LoVo (cell line): ENCODE measurements around the gene HPCAL4.

Experiments
- DNase-seq: peaks from one replicate; pipeline ENCODE4 v3.0.0-alpha.2; 2016; ENCODE audit warnings: low spot score

The HPCAL4 gene

DNA sequence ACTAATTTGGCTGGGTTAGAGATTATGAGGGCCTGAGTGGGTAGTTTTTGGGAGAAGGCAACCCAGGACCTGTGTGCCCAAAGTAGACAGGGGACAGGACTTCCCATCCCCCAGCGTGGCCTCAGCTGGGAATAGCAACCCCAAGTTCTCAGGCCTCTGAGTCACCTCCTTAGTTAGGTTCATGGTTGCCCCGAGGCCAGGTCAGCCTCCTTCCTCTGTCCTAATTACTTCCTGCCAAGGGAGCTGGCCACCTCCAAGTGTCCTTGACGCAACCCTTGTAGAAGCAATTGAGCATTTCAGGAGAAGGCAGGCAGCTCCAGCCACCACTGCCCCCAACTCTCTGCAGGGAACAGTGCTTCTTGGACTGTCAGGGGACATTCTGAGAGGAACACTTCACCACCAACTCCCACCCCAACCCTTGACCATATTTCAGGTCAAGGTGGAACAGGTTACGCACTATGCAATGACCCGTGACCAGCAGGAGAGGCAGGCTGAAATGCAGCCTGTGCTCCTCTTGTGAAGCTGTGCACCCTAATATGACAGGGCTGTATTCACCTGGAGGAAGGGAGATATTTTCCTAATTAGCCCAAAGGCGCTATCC is 14.2 kb downstream of the HPCAL4 start:
- no peak for DNase-seq

DNA sequence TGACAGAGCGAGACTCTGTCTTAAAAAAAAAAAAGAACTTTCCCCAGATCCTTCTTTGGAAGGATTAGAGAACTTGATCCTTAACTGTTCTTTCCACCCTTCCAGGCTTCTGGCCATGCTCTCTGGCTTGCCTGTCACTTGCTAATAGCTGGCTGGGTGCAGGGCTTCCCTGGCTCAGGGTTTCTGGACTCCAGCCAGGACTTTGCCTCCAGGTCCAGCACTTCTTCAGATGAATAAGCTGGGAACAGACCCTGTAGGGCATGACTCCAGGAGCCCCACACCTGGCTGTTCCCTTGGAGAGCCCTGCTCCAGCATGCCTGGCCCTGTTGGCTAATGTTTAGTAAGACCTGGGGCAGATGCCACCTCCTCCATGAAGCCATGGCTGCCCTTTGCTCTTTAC is 16.0 kb downstream of the HPCAL4 start:
- DNase-seq, result no peak

DNA sequence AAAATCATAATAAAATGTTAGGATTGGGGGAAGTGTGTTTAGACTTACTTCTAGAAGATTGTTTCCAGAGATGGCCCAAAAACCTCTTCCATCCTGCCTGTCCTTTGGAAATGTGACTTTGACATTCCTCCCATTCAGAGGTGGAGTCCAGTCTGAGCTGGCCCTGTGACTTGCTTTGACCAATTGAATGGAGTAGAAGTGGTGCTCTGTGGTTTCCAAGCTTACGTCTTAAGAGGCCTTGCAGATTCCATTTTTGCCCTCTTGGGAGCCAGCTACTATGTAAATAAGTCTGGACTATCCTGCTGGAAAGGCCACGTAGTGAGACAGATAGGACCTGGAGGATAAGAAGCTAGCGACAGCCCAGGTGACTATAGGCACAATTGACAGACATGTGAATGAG is 18.0 kb downstream of the HPCAL4 start:
- no peak for DNase-seq

DNA sequence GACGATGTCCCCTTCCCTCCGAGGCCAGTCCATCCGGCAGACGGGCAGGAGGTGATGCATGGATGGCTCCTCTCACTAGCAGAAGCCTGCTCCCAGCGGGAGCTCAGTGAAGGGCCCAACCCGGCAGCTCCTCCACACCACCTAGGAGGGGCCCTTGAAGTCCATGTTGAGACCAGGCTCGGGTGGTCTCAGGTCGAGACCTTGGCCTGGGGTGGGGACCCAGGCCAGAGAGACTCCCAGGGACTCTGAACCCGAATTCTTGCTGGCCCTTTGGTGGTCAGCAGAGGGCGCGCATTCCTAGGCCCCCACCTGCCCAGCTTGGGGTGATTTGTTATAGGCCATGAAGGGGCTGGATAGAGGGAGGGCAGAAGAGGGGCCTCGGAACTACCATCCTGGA is 18.7 kb downstream of the HPCAL4 start:
- no peak for DNase-seq

DNA sequence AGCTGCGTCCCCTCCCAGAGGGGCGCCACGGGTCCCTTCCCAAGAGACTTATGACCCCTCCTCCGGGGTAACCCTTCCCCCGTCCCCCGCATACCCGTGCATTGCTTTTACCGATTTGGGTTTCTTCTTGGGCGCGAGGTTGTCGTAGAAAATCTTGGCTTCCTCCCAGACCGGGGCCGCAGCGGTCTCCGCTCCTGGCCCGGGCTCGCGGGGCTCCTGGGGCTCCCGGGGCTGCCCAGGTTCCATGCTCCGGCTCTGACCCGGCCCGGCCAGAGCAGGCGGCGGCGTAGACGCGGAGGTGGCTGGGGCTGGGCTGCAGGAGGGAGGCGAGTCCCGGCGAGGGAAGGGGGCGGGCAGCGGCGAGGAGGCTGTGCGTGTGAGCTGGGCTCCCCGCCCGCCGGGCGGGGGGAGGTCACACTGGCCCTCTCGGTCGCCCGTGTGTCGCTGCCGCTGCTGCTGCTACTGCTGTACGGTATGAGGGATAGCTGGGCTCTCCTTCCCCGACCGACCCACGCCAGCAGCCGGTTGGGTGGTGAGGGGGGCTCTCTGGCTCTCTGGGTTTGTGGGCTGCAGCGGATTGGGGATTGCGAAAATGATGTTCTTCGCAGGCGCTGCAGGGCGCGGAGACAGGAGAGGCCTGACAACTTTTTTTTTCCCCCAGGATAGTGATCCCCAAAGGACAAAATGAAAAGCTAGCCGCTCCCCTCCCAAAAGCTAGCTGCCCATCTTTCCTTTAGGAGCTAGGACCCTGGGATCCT is 19.3 kb downstream of the HPCAL4 start, which contains the start of gene NT5C1A:
Gene NT5C1A, minus strand, starts transcription at position 315 of the 758 bp plus-strand sequence. Its CDS starts 69 bp downstream, at position 246.
- DNase-seq, result no peak

DNA sequence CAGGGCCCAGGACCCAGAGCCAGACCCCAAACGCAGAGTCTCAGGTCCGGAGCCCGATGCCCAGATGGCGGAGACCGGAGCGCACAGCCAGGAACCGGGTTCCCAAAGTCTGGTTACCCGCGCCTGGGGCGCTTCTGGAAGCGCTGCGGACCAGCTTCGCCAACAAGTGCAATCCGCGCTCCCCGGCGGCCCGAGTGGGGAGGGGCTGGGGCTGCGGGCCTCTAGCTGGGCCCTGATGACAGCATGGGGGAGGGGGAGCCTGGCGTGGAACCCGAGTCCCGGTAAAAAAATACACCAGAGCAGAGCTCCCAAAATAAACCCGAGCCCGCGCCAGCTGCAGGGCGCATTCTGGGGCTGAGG is 19.8 kb downstream of the HPCAL4 start:
- no peak for DNase-seq

DNA sequence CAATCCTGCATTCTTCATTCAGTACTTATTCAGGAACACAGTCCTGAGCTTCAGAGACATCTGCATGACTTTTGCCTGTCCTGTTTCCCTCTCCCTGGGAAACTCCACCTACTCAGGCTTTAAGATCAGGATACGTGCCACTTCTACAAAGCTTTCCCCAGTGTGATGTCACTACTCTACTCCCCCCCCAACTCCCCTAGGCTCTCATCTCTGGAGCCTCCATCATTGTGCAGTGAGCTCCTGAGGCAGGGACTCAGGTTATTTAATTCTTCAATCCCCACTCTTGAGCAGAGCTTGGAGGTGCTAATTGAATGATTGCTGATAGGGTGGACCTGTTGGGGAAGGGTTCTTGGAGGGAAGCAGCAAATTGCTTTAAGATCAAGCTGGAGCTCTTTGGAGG is 20.5 kb downstream of the HPCAL4 start:
- no peak for DNase-seq

DNA sequence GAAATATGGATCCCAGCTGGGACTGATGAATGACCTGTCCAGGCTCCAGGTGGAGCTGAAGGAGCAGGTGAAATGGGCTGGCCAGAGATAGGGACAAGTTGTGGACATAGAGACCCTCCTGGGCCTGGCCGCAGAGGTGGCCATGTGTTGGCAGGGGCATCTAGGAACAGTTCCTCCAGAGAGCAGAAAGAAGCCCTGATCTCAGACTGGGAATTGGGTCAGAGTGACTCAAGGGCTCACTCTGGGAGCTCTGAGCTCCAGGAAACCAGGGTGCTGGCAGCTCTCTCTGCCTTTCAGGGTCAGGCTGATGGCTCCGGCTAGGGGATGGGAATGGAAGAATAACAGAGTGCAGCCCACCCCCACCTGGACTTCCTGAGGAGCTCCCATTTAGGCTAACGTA is 22.3 kb downstream of the HPCAL4 start:
- DNase-seq, result no peak

DNA sequence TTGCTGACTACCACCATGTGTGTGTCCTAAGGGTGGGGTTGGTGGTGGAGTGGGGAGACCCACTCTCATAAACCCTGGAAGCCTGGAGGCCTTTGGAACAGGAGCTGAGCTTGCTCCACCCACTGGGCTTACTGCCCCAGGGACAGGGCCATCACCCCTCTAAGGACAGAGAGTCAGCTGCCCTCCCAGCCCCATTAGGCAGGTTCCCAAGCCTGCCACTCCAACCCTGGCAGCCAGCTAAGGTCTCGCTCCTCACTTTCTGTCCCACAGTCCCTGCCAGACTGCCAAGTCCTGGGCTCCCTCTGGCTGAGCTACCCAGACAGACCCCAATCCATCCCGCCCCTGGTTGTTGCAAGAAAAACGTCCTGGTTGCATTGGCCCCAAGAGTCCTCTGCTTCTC is 23.1 kb downstream of the HPCAL4 start:
- DNase-seq, result no peak

DNA sequence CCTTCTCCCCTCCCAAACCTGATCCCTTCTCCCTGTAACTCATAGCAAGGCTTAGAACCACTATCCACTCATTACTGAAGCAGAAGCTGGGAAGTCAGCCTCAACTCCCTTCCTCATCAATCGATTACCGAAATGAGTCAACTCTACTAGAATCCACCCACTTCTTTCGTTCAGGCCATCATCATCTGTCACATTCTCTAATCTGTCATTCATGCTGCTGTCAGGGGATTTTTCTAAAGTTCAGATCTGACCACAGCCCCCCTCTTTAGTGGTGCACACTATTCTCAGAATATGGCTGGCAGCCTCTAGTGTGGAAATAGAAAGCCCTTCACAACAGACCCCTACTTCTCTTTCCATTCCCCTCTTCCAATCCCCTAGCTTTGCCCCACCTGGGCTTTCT is 24.5 kb downstream of the HPCAL4 start:
- no peak for DNase-seq

DNA sequence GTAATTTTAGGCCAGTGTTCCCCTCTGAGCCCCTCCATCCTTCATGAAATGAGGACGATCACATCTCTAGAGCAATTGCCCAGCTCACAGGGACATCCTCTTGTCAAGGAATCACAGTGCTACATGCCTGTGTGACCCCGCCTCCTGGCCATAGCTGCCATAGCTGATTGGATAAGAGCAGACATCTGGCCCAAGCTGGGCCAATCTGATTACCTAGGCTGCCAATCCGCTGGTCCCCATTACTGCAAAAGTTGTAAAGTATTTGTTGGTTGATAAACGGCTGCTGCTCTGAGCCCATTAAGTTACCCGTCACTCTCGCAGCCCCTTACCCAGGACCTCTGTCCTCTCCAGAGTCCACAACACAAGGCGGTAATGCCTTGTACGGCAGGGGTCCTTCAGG is 27.7 kb downstream of the HPCAL4 start:
- no peak for DNase-seq

DNA sequence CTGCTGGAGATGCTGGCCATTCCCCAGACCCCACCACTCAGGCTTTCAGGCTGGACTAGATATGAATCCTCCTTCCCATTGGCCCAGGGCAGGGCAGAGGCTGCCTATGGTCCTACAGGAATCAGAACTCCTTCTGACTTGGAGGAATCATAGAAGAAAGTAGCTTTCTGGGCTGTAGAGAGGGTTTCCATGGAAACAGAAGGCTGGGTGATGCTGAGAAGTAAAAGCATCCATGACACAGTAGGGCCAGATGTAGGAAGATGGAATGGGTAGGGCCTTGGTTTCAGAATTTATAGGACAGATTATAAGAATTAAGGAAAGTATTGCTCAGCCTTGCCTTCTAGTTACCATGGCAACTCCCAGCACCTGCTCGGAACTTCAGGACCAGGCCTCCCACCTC is 28.4 kb downstream of the HPCAL4 start:
- no peak for DNase-seq

DNA sequence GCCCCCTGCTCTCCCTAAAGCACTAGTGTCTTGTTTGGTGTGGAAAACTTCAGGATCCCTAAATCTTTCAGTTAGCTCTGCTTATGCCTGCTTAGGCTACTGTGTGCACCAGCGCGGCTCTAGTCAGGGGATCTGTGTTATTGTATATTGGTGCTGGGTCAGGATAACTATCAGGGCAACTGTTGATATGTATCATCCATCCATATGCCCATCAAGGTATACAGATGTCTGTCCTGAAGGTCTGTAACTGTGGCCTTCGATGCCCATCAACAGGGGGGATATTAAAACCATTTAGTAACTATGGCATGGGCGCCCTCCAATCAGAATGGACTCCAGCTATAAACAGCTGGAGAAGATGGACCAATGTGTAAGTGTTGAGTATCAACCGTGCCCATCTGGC is 31.7 kb downstream of the HPCAL4 start:
- no peak for DNase-seq

DNA sequence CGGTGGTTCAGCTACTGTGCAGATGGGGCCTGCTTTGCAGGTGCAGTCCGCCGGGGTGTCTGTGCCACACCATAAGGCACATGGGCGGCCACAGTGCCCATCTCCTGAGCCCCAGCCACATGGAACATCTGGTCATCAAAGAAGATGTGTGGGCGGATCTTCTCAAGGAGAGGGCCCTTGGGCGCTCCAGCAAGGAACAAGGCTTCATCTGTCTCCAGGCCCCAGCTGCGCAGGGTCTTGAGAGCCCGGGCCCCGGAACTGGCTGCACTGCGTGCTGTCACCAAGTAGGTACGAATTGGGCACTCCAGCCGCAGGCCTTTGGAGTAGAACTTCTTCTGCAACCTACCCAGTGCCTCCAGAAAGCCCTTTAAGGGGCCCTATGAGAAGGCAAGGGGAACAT is 32.1 kb downstream of the HPCAL4 start:
- DNase-seq, result no peak

DNA sequence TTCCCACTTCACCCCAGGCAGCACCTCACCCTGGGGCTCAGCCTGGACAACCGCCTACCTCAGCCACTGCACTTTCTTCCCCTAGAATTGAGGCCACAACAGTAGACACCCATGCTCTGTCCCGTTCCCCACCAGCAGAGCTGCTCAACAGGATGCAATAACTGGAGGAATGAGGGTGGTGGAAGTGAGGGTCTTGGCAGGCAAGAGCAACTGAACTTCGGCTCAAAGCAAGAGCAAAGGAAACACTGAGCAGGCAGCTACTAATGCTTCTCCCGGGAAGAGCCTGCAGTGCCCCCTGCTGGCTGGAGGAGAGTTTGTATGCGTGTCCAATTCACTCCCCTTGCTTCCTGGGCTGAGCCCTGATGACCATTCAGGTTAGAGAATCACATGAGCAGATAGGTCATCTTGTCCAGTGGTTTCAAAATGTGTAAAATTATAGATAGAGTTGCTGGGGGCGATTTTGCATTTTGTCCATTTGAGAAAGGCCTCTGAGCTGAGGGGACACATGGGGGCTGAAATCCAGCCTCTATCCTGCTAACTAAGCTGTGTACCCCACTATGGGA is 33.2 kb downstream of the HPCAL4 start:
- DNase-seq, result peak; percentile 39

DNA sequence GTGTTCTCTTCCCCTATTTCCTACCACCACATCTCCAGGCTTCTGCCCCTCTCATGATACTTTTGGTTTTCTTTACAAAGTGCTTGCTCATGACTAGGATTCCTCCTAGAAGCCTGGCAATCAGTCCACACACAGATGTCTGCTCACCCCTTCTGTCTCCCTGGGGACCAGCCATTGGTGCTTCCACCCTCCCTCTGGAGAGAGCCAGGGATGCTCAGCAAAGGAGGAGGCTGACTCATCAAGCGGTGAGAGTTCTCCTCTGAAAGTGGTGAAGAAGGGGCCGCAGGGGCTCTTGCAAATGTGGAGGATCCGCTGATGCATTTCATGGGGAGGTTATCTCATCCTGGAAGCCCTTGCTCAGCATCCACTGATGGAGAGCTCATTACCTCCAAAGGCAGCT is 33.8 kb downstream of the HPCAL4 start:
- DNase-seq, result no peak

DNA sequence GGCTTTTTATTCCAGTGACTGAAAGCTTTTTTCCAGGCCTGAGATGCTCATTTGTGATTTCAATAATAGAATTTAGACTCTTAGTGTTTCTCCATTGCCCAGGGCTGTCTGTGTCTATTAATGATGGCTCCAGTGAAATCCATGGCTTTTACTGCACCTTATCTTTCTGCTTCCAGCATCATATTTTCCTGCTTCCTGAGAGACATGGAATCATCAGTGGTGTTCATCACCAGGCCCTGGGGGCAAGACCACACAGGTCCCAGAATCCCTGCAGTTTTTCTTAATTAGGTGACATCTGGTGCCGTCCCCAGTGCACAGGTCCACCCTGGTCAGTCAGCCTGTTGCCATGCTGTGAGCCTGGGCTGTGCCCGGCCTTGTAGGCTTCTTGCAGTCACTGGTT is 34.8 kb downstream of the HPCAL4 start:
- no peak for DNase-seq

DNA sequence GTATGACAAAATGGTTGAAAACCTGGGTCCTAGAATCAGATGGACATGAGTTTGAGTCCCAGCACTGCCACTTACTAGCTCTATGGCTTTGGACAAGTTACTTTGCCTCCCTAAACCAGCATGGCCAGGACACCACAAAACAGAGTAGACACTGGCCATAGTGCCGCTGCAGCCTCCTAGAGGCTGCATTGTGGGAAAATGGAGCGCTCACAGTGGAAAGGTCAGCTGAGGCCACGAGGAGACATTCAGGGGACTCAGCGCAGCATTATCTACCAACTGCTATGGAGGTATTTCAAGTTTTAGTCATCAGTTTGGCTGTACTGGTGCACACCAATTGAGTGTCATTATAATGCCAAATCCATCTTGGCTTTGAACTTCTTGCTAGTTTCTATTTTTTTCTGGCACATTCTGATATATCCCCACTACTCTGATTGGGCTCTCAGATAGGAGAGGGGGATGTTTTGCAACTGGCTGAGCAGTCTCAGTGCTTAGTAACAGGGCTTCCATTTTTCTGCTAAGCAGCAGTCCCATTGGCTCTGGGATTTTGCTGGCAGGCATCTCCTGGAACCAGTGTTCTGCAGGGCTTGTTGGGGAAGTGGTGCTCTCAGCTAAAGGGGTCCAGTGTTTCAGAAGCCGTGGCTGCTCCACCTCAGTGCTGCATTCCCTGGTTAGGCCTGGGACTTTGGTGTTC is 35.5 kb downstream of the HPCAL4 start:
- no peak for DNase-seq

DNA sequence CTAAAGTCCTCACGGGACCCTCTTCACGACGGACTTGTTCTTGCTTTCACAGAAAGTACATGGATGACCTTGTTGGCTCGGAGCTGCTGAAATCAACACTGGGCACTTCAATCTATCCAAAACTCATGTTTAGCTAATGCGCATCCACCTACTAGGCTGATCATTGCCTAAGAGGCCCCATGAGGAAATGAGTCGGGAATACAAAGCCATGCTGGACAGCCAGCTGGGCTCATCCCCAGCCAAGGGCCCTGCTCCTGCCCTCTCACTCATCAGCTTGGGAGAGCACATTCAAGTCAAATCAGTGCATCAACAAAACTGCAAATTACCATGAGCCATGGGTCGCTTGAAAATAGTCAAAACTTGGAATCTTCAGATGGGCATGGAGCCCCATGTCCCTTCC is 36.9 kb downstream of the HPCAL4 start:
- DNase-seq, result no peak

DNA sequence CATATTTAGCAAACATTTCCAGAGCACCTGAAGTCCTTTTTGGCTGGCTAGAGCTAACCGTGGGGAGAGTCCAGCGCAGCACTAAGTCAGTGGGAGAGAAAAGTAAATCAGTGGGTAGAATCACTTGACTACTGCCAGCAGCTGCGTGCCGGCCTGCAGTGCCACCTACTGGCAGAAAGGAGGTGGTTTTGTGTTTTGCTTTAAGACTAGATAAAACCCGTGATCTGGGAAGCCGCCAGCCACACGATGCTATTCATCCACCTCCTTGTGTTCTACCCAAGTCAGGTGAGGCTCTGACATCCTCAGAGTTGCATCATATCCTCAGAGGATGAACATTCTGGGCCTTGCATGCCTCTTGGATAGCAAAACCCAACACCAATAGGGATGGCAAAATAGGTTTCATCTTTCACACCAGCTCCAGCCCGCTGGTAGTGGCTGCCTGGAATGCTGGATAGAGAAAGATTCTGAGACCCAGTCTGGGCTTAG is 37.6 kb downstream of the HPCAL4 start:
- DNase-seq, result peak; percentile 70

DNA sequence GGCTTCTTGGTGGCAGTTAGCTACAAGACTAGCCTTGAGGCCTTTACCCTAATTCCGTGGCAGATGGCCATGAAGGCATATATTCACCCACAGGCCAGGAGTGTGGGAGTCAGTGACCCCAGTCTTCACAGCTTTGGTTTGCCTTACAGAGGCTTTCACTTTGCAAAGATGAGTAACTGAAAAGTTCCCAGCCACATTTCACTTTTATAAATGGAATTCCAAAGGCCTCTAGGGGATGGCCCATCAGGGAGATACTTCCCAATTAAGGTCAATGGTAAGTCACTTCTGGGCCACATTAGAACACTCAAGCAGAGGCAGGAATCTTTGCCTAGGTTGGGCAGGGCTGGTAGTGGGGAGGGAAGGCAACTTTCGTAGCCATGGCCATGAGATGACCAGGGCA is 38.7 kb downstream of the HPCAL4 start:
- no peak for DNase-seq

DNA sequence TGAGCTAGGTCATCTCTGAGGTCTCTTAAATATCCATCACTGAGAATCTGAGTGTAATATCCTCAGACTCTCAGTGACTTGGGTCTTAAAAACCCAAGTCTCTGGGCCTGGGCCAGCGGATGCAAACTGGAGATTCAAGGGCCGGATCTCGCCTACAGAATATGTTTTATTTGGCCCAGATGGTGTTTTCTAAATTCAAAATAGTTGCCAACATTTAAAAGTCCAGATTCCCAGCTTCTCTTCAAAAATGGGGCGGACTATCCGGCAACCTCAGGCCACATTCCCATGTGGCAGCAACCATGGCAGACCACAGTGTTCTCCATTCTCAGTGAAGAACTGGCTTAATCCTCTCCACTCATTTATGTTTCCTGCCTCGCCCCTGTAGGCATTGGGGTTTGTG is 39.1 kb downstream of the HPCAL4 start:
- no peak for DNase-seq

DNA sequence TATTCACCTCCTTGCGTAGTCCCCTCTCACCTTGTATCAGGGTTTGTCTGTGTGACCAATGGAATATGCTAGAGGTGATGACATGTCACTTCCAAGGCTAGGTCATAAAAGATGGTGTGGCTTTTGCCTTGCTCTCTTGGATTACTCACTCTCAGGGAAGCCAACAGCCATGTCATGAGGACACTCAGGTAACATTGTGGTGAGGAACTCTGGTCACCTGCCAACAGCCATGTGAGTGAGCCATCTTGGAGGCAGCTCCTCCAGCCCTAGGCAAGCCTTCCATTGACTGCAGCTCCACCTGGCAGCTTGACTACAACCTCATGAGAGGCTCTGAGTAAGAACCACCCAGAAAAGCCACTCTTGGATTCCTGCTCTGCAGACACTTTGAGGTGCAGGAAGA is 40.8 kb downstream of the HPCAL4 start:
- DNase-seq, result peak; percentile 37
